Measurements from ENCODE around the gene XPO1.

GRCh38 chr2:61451178-61451577 is 87.0 kb downstream of the XPO1 start:
- TF ChIP-seq POLR2A (IDR thresholded peaks at IDR 0.05) (no peak), POLR2AphosphoS5 (IDR thresholded peaks at IDR 0.05) (no peak)
